T-helper 1 cell treated with Interleukin-12 subunit alpha and Interleukin-12 subunit beta and Interleukin-4 antibody, amounts not matched to agents 30 μg/mL and 1 μg/mL, for 36 hours (primary cell): ENCODE measurements around the gene OPTN.
"Not testable (repeated sequence)": the region's sequence is repeated elsewhere in the genome, so short reads cannot be mapped to it uniquely, and the experiment has no call there.

Source experiments
- H3K27ac Mint-ChIP-seq: one replicate; pipeline ENCODE4 v1.8.0; 2021; ENCODE audit warnings: mild to moderate bottlenecking, mixed read lengths
- H3K27me3 Mint-ChIP-seq: one replicate; pipeline ENCODE4 v1.8.0; 2021; ENCODE audit warnings: low read depth, mixed read lengths
- H3K36me3 Mint-ChIP-seq: one replicate; pipeline ENCODE4 v1.8.0; 2021; ENCODE audit warnings: low read depth, mixed read lengths
- H3K4me1 Mint-ChIP-seq: one replicate; pipeline ENCODE4 v1.8.0; 2021; ENCODE audit warnings: low read depth, mixed read lengths
- H3K4me3 Mint-ChIP-seq: one replicate; pipeline ENCODE4 v1.8.0; 2021; ENCODE audit warnings: mild to moderate bottlenecking, moderate library complexity, mixed read lengths
- H3K9me3 Mint-ChIP-seq: one replicate; pipeline ENCODE4 v1.8.0; 2021; ENCODE audit warnings: mixed read lengths

The OPTN gene

GRCh38 chr10:13120786-13121499, 21.0 kb downstream of the OPTN start:
- H3K4me1 Mint-ChIP-seq: peaks cover 24% of the 10 kb centered on the region
- no peak overlapping the region for H3K4me3 Mint-ChIP-seq
- peaks cover 73% of the 10 kb centered on the region for H3K36me3 Mint-ChIP-seq
- no peak overlapping the region for H3K27ac Mint-ChIP-seq
- no peaks in the 10 kb centered on the region for H3K9me3 Mint-ChIP-seq
- no peaks in the 10 kb centered on the region for H3K27me3 Mint-ChIP-seq

- H3K36me3 Mint-ChIP-seq: peaks cover 68% of the 10 kb centered on the region
- H3K27ac Mint-ChIP-seq: no peak overlapping the region
- no peaks in the 10 kb centered on the region for H3K9me3 Mint-ChIP-seq
- peaks cover 19% of the 10 kb centered on the region for H3K4me1 Mint-ChIP-seq
- H3K27me3 Mint-ChIP-seq: no peaks in the 10 kb centered on the region
- H3K4me3 Mint-ChIP-seq: no peak overlapping the region
Observed at GRCh38 chr10:13121500-13121854, 21.5 kb downstream of the OPTN start.

GRCh38 chr10:13136651-13137050, 36.7 kb downstream of the OPTN start:
- Mint-ChIP-seq H3K4me1 (no peaks in the 10 kb centered on the region), H3K27me3 (no peaks in the 10 kb centered on the region), H3K9me3 (no peaks in the 10 kb centered on the region), H3K36me3 (peaks cover 57% of the 10 kb centered on the region), H3K27ac (no peak overlapping the region), H3K4me3 (no peak overlapping the region)

- Mint-ChIP-seq H3K27me3 (no peaks in the 10 kb centered on the region), H3K4me3 (no peak overlapping the region), H3K36me3 (peaks cover 51% of the 10 kb centered on the region), H3K9me3 (peaks cover 2% of the 10 kb centered on the region), H3K4me1 (no peaks in the 10 kb centered on the region), H3K27ac (no peak overlapping the region)
Observed at GRCh38 chr10:13139150-13139549, 39.2 kb downstream of the OPTN start.

GRCh38 chr10:13139676-13140075, 39.7 kb downstream of the OPTN start:
- Mint-ChIP-seq H3K4me3 (no peak overlapping the region), H3K4me1 (no peaks in the 10 kb centered on the region), H3K27me3 (no peaks in the 10 kb centered on the region), H3K36me3 (peaks cover 56% of the 10 kb centered on the region), H3K9me3 (peaks cover 7% of the 10 kb centered on the region), H3K27ac (no peak overlapping the region)

GRCh38 chr10:13140627-13141190, 40.7 kb downstream of the OPTN start:
- no peak overlapping the region for H3K27ac Mint-ChIP-seq
- peaks cover 3% of the 10 kb centered on the region for H3K4me1 Mint-ChIP-seq
- H3K36me3 Mint-ChIP-seq: peaks cover 55% of the 10 kb centered on the region
- no peaks in the 10 kb centered on the region for H3K27me3 Mint-ChIP-seq
- peaks cover 15% of the 10 kb centered on the region for H3K9me3 Mint-ChIP-seq
- no peak overlapping the region for H3K4me3 Mint-ChIP-seq

GRCh38 chr10:13143766-13144165, 43.8 kb downstream of the OPTN start:
- Mint-ChIP-seq H3K36me3 (peaks cover 45% of the 10 kb centered on the region), H3K9me3 (peaks cover 22% of the 10 kb centered on the region), H3K27me3 (no peaks in the 10 kb centered on the region), H3K4me3 (no peak overlapping the region), H3K27ac (no peak overlapping the region), H3K4me1 (peaks cover 3% of the 10 kb centered on the region)

- Mint-ChIP-seq H3K36me3 (peaks cover 45% of the 10 kb centered on the region), H3K27me3 (no peaks in the 10 kb centered on the region), H3K4me1 (peaks cover 3% of the 10 kb centered on the region), H3K4me3 (no peak overlapping the region), H3K9me3 (peaks cover 22% of the 10 kb centered on the region), H3K27ac (no peak overlapping the region)
Observed at GRCh38 chr10:13144814-13145213, 44.9 kb downstream of the OPTN start.

GRCh38 chr10:13146379-13146778, 46.4 kb downstream of the OPTN start:
- peaks cover 3% of the 10 kb centered on the region for H3K4me1 Mint-ChIP-seq

GRCh38 chr10:13147161-13147560, 47.2 kb downstream of the OPTN start:
- H3K4me3 Mint-ChIP-seq: no peak overlapping the region
- peaks cover 3% of the 10 kb centered on the region for H3K4me1 Mint-ChIP-seq
- H3K36me3 Mint-ChIP-seq: peaks cover 29% of the 10 kb centered on the region
- no peak overlapping the region for H3K27ac Mint-ChIP-seq
- H3K9me3 Mint-ChIP-seq: peaks cover 22% of the 10 kb centered on the region
- H3K27me3 Mint-ChIP-seq: no peaks in the 10 kb centered on the region

More at GRCh38 chr10:13146379-13146778, 46.4 kb downstream of the OPTN start:
- no peaks in the 10 kb centered on the region for H3K27me3 Mint-ChIP-seq
- no peak overlapping the region for H3K4me3 Mint-ChIP-seq
- peaks cover 31% of the 10 kb centered on the region for H3K36me3 Mint-ChIP-seq
- H3K9me3 Mint-ChIP-seq: peaks cover 22% of the 10 kb centered on the region
- H3K27ac Mint-ChIP-seq: no peak overlapping the region

GRCh38 chr10:13152296-13152695, 52.3 kb downstream of the OPTN start:
- H3K27ac Mint-ChIP-seq: no peak overlapping the region
- H3K9me3 Mint-ChIP-seq: no peaks in the 10 kb centered on the region
- no peaks in the 10 kb centered on the region for H3K27me3 Mint-ChIP-seq
- peaks cover 3% of the 10 kb centered on the region for H3K4me1 Mint-ChIP-seq
- H3K36me3 Mint-ChIP-seq: peaks cover 7% of the 10 kb centered on the region
- no peak overlapping the region for H3K4me3 Mint-ChIP-seq

GRCh38 chr10:13155860-13156259, 55.9 kb downstream of the OPTN start:
- H3K9me3 Mint-ChIP-seq: not testable (repeated sequence)

GRCh38 chr10:13158401-13158800, 58.4 kb downstream of the OPTN start:
- Mint-ChIP-seq H3K4me3 (peak overlapping the region; percentile 76), H3K9me3 (no peaks in the 10 kb centered on the region), H3K36me3 (peaks cover 10% of the 10 kb centered on the region), H3K27ac (peak overlapping the region; percentile 56), H3K4me1 (peaks cover 24% of the 10 kb centered on the region), H3K27me3 (no peaks in the 10 kb centered on the region)

More at GRCh38 chr10:13155860-13156259, 55.9 kb downstream of the OPTN start:
- H3K4me3 Mint-ChIP-seq, H3K36me3 Mint-ChIP-seq, H3K27me3 Mint-ChIP-seq, H3K27ac Mint-ChIP-seq: not testable (repeated sequence)
- H3K4me1 Mint-ChIP-seq: peaks cover 12% of the 10 kb centered on the region

GRCh38 chr10:13160934-13161856, 61.2 kb downstream of the OPTN start, which contains the start of gene MCM10:
TSS of gene MCM10 (plus strand) at chr10:13161558. CDS start at chr10:13164203, 2,645 bp downstream.
- H3K27me3 Mint-ChIP-seq: no peaks in the 10 kb centered on the region
- H3K9me3 Mint-ChIP-seq: no peaks in the 10 kb centered on the region
- peaks cover 9% of the 10 kb centered on the region for H3K36me3 Mint-ChIP-seq
- H3K4me3 Mint-ChIP-seq: peak within 1 kb of the TSS; percentile 88
- peak within 1 kb of the TSS; percentile 83 for H3K27ac Mint-ChIP-seq
- H3K4me1 Mint-ChIP-seq: peaks cover 32% of the 10 kb centered on the region
